IPS-15b (cell line): ENCODE data around the gene KAT14.
"Not testable (repeated sequence)": the region's sequence is repeated elsewhere in the genome, so short reads cannot be mapped to it uniquely, and the experiment has no call there.

Experiments
- H3K27me3 ChIP-seq: one replicate; pipeline ENCODE4 v1.6.1; 2013; ENCODE audit warnings: low read length; ENCODE audit not compliant: control insufficient read depth, insufficient read depth
- H3K36me3 ChIP-seq: one replicate; pipeline ENCODE4 v1.6.1; 2013; ENCODE audit warnings: low read length; ENCODE audit not compliant: control insufficient read depth, insufficient read depth
- H3K4me1 ChIP-seq: one replicate; pipeline ENCODE4 v1.6.1; 2013; ENCODE audit warnings: mild to moderate bottlenecking, low read length; ENCODE audit not compliant: control insufficient read depth, insufficient read depth
- H3K4me3 ChIP-seq: one replicate; pipeline ENCODE4 v1.5.1; 2013; ENCODE audit warnings: low read depth, low read length
- H3K9ac ChIP-seq: one replicate; pipeline ENCODE4 v1.6.1; 2013; ENCODE audit warnings: low read depth, mild to moderate bottlenecking, low read length
- H3K9me3 ChIP-seq: one replicate; pipeline ENCODE4 v1.6.1; 2013; ENCODE audit warnings: mild to moderate bottlenecking, low read length; ENCODE audit not compliant: control insufficient read depth, insufficient read depth

The KAT14 gene

GRCh38 chr20:18191306-18191705 is 53.6 kb downstream of the KAT14 start:
- Histone ChIP-seq H3K4me1 (no peaks in the 10 kb centered on the region), H3K4me3 (no peak overlapping the region), H3K27me3 (no peaks in the 10 kb centered on the region), H3K36me3 (peaks cover 3% of the 10 kb centered on the region), H3K9ac (no peak overlapping the region), H3K9me3 (no peaks in the 10 kb centered on the region)

GRCh38 chr20:18194461-18194860 is 56.8 kb downstream of the KAT14 start:
- H3K4me1 ChIP-seq, H3K4me3 ChIP-seq, H3K9me3 ChIP-seq, H3K27me3 ChIP-seq, H3K9ac ChIP-seq, H3K36me3 ChIP-seq: not testable (repeated sequence)

DNA sequence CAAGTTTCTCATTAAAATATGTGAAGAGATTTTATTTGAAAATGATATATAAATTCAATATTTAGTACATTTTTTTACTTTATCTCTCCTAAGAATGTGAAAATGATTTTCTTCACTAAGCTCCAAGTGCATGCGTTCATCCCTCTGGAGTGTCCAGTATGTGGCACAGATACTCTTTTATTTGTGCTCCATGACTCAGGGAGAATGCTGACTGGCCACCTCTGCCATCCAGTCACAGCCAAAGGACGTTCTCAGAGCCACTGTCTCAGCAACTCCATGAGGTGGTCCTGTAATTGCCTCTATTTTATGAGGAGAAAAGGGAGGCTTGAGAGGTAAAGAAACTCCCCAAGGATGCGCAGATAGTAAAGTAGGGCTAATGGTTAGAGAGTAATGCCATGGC is 58.3 kb downstream of the KAT14 start:
- Histone ChIP-seq H3K36me3 (no peaks in the 10 kb centered on the region), H3K4me1 (no peaks in the 10 kb centered on the region), H3K9ac (no peak overlapping the region), H3K4me3 (no peak overlapping the region), H3K27me3 (no peaks in the 10 kb centered on the region), H3K9me3 (no peaks in the 10 kb centered on the region)

- H3K4me1 ChIP-seq = no peaks in the 10 kb centered on the region
- no peaks in the 10 kb centered on the region for H3K9me3 ChIP-seq
- no peak overlapping the region for H3K4me3 ChIP-seq
- H3K36me3 ChIP-seq = no peaks in the 10 kb centered on the region
- H3K9ac ChIP-seq = no peak overlapping the region
- no peaks in the 10 kb centered on the region for H3K27me3 ChIP-seq
These were observed 59.9 kb downstream of the KAT14 start for GRCh38 chr20:18197382-18198070.

DNA sequence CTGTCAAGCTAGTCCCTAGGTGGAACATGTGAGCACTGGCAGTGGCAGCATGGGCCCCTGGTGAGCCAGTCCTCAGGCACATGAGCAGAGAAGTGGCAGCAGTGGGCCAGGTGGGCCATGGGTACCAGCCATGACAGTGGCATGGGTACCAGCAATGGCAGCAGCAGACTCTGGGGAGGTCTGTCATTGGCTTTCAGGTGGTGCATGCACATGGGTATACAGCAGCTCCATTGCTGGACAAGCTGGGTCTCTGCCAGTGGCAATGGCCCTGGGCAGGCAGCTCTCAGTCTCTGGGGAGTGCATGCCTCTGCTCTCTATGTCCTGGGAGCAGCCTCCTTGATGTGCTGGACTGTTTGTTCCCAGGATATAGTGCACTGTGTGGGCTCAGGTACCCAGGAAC is 65.3 kb downstream of the KAT14 start:
- no peaks in the 10 kb centered on the region for H3K9me3 ChIP-seq
- H3K4me1 ChIP-seq = no peaks in the 10 kb centered on the region
- no peaks in the 10 kb centered on the region for H3K27me3 ChIP-seq
- no peak overlapping the region for H3K9ac ChIP-seq
- H3K36me3 ChIP-seq = no peaks in the 10 kb centered on the region
- H3K4me3 ChIP-seq = no peak overlapping the region

- not testable (repeated sequence) for H3K27me3 ChIP-seq, H3K9me3 ChIP-seq, H3K4me1 ChIP-seq, H3K4me3 ChIP-seq, H3K9ac ChIP-seq, H3K36me3 ChIP-seq
These were observed 66.0 kb downstream of the KAT14 start for GRCh38 chr20:18203700-18204099.

- Histone ChIP-seq H3K9ac (no peak overlapping the region), H3K4me1 (no peaks in the 10 kb centered on the region), H3K36me3 (no peaks in the 10 kb centered on the region), H3K27me3 (no peaks in the 10 kb centered on the region), H3K9me3 (no peaks in the 10 kb centered on the region), H3K4me3 (no peak overlapping the region)
These were observed 75.3 kb downstream of the KAT14 start for GRCh38 chr20:18213002-18213401.

DNA sequence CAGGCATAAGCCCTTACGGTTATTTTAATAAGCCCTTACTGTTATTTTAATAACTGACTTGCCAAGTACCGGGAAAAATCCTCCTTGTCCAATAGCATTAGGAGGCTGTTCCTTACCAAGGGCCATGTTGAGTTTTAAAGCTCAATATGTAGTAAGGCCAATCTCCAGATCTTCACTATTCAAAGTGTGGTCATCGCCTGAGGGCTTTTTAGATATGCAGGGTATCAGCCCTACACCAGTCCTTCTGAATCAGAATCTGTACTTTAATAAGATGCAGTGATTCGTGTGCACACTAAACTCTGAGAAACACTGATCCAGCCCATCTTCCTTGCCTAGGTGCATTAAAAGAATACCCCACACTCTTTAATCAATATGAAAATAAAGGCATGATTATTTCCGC is 77.9 kb downstream of the KAT14 start:
- Histone ChIP-seq H3K9ac (no peak overlapping the region), H3K36me3 (no peaks in the 10 kb centered on the region), H3K4me1 (no peaks in the 10 kb centered on the region), H3K27me3 (no peaks in the 10 kb centered on the region), H3K4me3 (no peak overlapping the region), H3K9me3 (no peaks in the 10 kb centered on the region)

DNA sequence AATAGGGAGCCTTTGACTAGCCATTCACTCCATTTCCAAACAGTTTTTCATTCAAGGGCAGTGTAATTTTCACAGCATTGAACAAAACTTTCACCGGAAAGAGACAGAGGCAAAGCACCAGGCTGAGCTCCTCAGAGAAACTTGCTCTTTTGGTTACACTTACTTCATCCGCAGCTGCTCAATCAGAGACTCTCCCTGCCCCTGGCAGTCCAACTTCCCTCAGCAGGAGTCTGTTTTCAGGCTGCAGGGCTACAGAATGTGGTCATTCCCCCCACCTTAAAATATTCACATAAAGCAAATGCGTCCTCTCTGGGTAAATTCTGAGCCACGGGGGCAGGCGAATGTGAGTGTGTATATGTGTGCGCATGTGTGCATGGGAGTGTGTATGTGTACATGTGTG is 80.6 kb downstream of the KAT14 start:
- Histone ChIP-seq H3K36me3 (no peaks in the 10 kb centered on the region), H3K9ac (no peak overlapping the region), H3K9me3 (no peaks in the 10 kb centered on the region), H3K27me3 (no peaks in the 10 kb centered on the region), H3K4me3 (no peak overlapping the region), H3K4me1 (no peaks in the 10 kb centered on the region)

- H3K36me3 ChIP-seq = no peaks in the 10 kb centered on the region
- H3K4me1 ChIP-seq = peaks cover 3% of the 10 kb centered on the region
- no peaks in the 10 kb centered on the region for H3K27me3 ChIP-seq
- no peak overlapping the region for H3K4me3 ChIP-seq
- no peaks in the 10 kb centered on the region for H3K9me3 ChIP-seq
- H3K9ac ChIP-seq = no peak overlapping the region
These were observed 85.7 kb downstream of the KAT14 start for GRCh38 chr20:18223409-18223808.

DNA sequence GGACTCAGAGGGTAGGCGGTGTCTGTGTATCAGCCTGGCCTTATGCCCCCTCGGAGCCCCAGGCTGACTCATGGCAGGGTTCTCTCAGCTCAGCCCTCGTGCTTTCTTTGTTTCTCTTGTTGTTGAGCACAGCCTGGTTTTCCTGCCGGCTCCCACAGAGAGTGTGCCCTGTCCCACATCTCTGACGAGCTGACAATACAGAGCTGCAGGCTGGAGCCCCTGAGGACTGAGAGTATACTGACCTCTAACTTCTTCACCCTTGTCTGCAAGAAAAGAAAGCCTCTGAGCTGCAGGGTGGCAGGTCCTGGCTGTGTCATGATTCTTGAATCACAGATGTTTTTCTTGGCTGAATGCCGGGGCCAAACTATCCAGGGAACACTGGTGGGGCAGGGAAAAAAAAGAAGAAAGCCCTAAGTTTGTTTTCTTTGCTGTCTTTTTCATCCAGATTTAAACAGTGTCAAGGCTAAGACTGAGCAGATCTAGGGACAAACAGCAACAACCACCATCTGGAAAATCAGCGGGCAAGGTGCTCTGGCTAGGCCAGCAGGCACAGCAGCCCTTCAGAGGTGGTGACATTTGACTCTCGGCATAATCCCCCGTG is 87.4 kb downstream of the KAT14 start:
- Histone ChIP-seq H3K36me3 (no peaks in the 10 kb centered on the region), H3K9ac (peak overlapping the region; percentile 5), H3K4me1 (peaks cover 3% of the 10 kb centered on the region), H3K9me3 (no peaks in the 10 kb centered on the region), H3K27me3 (no peaks in the 10 kb centered on the region), H3K4me3 (no peak overlapping the region)

DNA sequence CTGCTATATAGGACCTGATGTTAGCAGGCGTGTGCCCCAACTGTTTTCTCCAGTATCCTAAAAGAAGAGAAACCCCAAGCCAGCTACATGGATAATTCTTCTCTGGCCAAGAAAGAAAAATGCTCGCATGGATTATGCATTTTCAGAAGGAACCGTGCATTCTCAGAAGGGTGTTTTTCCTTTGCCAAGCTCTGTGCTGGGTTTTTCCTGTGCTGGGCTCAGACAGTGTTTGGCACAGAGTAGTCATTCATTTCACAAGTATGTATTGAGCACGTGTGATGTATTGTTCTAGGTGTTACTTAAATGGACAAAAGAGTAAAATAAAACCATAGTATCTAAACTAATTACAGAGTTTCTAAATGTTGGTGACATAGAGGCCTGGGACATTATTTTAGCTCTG is 88.0 kb downstream of the KAT14 start:
- Histone ChIP-seq H3K9ac (no peak overlapping the region), H3K4me3 (no peak overlapping the region), H3K36me3 (no peaks in the 10 kb centered on the region), H3K9me3 (no peaks in the 10 kb centered on the region), H3K27me3 (no peaks in the 10 kb centered on the region), H3K4me1 (peaks cover 3% of the 10 kb centered on the region)
